ENCODE measurements around the gene SAAL1. TPM values are rescaled to one million over a fixed set of nuclear protein-coding genes. Genes with fewer than 3 reads are reported as not detected.

The SAAL1 gene
- total RNA-seq, 1 experiment from 2014 or later: 19.5 TPM

DNA sequence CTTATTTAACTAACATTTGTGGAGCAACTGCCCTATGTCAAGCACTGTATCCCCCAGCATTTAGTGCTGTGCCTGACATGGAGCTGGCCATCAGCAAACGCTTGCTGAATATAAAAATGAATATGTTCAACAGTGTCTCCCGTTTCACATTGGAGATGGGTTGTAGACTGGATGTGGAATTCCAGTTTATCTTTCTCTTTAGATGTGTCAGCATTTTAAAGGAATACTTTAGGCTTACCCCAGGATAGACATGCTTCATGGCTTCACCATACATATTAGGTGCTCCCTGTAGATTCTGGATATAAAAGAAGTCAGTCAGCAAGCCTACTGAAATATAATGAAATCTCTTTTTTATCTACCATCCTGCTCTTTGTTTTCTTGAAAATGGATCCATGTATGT lies 38.5 kb downstream of the SAAL1 start:
- Histone ChIP-seq H3K4me3 (ENCODE audit: low read depth in 2 of 2, low read length in 2 of 2) (no peak overlapping the region), H3K36me3 (ENCODE audit: control insufficient read depth, insufficient read depth, low read length) (no peaks in the 10 kb centered on the region), H3K27me3 (ENCODE audit: control insufficient read depth, insufficient read depth, low read length) (no peaks in the 10 kb centered on the region), H3K27ac (ENCODE audit: low read length) (no peak overlapping the region), H3K4me1 (ENCODE audit: control insufficient read depth, insufficient read depth, low read length) (no peaks in the 10 kb centered on the region), H3K9me3 (ENCODE audit: control insufficient read depth, insufficient read depth, low read depth, low read length) (no peaks in the 10 kb centered on the region)
- ATAC-seq: no peak
- intact Hi-C loops (cut with micrococcal nuclease; ENCODE audit: unreplicated experiment): no loop called here
- ChIA-PET POLR2A (no interaction called here), CTCF (no interaction called here)
- no peak for DNase-seq (ENCODE audit: low read depth, low spot score)
- TF ChIP-seq, protein P1, sequence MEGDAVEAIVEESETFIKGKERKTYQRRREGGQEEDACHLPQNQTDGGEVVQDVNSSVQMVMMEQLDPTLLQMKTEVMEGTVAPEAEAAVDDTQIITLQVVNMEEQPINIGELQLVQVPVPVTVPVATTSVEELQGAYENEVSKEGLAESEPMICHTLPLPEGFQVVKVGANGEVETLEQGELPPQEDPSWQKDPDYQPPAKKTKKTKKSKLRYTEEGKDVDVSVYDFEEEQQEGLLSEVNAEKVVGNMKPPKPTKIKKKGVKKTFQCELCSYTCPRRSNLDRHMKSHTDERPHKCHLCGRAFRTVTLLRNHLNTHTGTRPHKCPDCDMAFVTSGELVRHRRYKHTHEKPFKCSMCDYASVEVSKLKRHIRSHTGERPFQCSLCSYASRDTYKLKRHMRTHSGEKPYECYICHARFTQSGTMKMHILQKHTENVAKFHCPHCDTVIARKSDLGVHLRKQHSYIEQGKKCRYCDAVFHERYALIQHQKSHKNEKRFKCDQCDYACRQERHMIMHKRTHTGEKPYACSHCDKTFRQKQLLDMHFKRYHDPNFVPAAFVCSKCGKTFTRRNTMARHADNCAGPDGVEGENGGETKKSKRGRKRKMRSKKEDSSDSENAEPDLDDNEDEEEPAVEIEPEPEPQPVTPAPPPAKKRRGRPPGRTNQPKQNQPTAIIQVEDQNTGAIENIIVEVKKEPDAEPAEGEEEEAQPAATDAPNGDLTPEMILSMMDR (IDR thresholded peaks at IDR 0.05): no peak
- TF ChIP-seq TCF7L2 (IDR thresholded peaks at IDR 0.05; ENCODE audit: low read depth, low read length): no peak
- no peak for TF ChIP-seq SIN3A (IDR thresholded peaks at IDR 0.05; ENCODE audit: borderline replicate concordance, insufficient read depth, low read depth, low read length)
- no peak for TF ChIP-seq POLR2AphosphoS5 (IDR thresholded peaks at IDR 0.05; ENCODE audit: low read depth, low read length)
- in situ Hi-C loops (cut with HindIII; ENCODE audit: low pct_unique_long_range_greater_than_20kb, low sequenced_read_pairs): no loop called here
- no TSS peak for BruUV-seq (replicated peaks)

DNA sequence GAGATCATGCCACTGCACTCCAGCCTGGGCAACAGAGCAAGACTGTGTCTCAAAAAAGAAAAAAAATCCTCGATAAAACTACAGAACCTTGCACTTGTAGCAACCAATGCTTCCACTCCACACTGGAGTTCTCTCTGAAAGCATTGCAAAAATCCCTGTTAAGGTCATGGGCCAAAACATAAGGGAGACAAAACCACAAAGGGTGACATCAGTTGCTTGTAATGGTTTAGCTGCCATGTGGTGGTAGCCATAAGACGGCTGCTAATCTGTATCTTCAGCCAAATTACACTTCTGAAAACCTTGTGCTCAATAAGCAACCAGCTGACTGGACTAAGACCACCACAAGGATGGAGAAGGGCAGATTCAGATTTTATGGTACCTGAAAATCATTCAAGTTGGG lies 39.3 kb downstream of the SAAL1 start:
- Histone ChIP-seq H3K4me3 (ENCODE audit: low read depth in 2 of 2, low read length in 2 of 2) (no peak overlapping the region), H3K9me3 (ENCODE audit: control insufficient read depth, insufficient read depth, low read depth, low read length) (no peaks in the 10 kb centered on the region), H3K36me3 (ENCODE audit: control insufficient read depth, insufficient read depth, low read length) (no peaks in the 10 kb centered on the region), H3K27me3 (ENCODE audit: control insufficient read depth, insufficient read depth, low read length) (no peaks in the 10 kb centered on the region), H3K27ac (ENCODE audit: low read length) (no peak overlapping the region), H3K4me1 (ENCODE audit: control insufficient read depth, insufficient read depth, low read length) (no peaks in the 10 kb centered on the region)
- ATAC-seq: no peak
- POLR2A ChIA-PET: no interaction called here
- BruUV-seq (replicated peaks): no TSS peak
- in situ Hi-C loops (cut with HindIII; ENCODE audit: low pct_unique_long_range_greater_than_20kb, low sequenced_read_pairs) (no loop called here), intact Hi-C loops (cut with micrococcal nuclease; ENCODE audit: unreplicated experiment) (no loop called here)
- no peak for DNase-seq (ENCODE audit: low read depth, low spot score)
- TF ChIP-seq, protein P1 (IDR thresholded peaks at IDR 0.05): no peak
- no peak for TF ChIP-seq SIN3A (IDR thresholded peaks at IDR 0.05; ENCODE audit: borderline replicate concordance, insufficient read depth, low read depth, low read length)
- CTCF ChIA-PET: no interaction called here

DNA sequence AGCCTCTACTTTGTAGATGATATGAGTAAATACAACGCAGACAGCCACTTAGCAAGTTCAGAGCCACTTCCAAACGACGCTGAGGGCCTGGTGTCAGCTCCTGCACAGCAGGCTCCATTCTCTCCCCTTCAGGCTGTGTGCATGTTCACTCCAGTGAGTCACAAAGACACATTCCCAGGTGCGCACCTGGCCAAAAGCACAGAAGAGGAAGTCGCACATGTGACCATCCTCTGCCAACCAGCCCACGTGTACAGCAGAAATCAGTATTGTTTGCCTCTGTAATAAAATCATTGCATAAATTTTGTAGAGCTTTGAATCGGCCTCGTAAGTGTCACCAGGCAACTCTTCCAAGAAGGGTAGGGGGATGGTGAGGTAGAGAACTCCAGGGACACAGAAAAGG lies 40.3 kb downstream of the SAAL1 start:
- DNase-seq (ENCODE audit: low read depth, low spot score): no peak
- Histone ChIP-seq H3K36me3 (ENCODE audit: control insufficient read depth, insufficient read depth, low read length) (no peaks in the 10 kb centered on the region), H3K9me3 (ENCODE audit: control insufficient read depth, insufficient read depth, low read depth, low read length) (no peaks in the 10 kb centered on the region), H3K4me1 (ENCODE audit: control insufficient read depth, insufficient read depth, low read length) (no peaks in the 10 kb centered on the region), H3K27ac (ENCODE audit: low read length) (no peak overlapping the region), H3K27me3 (ENCODE audit: control insufficient read depth, insufficient read depth, low read length) (no peaks in the 10 kb centered on the region), H3K4me3 (ENCODE audit: low read depth in 2 of 2, low read length in 2 of 2) (no peak overlapping the region)
- TF ChIP-seq, protein P1 (IDR thresholded peaks at IDR 0.05): no peak
- TF ChIP-seq POLR2AphosphoS5 (IDR thresholded peaks at IDR 0.05; ENCODE audit: low read depth, low read length) (no peak), SIN3A (IDR thresholded peaks at IDR 0.05; ENCODE audit: borderline replicate concordance, insufficient read depth, low read depth, low read length) (no peak), TCF7L2 (IDR thresholded peaks at IDR 0.05; ENCODE audit: low read depth, low read length) (no peak)
- TF ChIP-seq, protein P2, sequence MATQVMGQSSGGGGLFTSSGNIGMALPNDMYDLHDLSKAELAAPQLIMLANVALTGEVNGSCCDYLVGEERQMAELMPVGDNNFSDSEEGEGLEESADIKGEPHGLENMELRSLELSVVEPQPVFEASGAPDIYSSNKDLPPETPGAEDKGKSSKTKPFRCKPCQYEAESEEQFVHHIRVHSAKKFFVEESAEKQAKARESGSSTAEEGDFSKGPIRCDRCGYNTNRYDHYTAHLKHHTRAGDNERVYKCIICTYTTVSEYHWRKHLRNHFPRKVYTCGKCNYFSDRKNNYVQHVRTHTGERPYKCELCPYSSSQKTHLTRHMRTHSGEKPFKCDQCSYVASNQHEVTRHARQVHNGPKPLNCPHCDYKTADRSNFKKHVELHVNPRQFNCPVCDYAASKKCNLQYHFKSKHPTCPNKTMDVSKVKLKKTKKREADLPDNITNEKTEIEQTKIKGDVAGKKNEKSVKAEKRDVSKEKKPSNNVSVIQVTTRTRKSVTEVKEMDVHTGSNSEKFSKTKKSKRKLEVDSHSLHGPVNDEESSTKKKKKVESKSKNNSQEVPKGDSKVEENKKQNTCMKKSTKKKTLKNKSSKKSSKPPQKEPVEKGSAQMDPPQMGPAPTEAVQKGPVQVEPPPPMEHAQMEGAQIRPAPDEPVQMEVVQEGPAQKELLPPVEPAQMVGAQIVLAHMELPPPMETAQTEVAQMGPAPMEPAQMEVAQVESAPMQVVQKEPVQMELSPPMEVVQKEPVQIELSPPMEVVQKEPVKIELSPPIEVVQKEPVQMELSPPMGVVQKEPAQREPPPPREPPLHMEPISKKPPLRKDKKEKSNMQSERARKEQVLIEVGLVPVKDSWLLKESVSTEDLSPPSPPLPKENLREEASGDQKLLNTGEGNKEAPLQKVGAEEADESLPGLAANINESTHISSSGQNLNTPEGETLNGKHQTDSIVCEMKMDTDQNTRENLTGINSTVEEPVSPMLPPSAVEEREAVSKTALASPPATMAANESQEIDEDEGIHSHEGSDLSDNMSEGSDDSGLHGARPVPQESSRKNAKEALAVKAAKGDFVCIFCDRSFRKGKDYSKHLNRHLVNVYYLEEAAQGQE (IDR thresholded peaks at IDR 0.05; ENCODE audit: insufficient read depth in 1 of 2, low read depth in 2 of 2, low read length in 1 of 2): no peak
- no TSS peak for BruUV-seq (replicated peaks)
- intact Hi-C loops (cut with micrococcal nuclease; ENCODE audit: unreplicated experiment) (no loop called here), in situ Hi-C loops (cut with HindIII; ENCODE audit: low pct_unique_long_range_greater_than_20kb, low sequenced_read_pairs) (no loop called here)
- ATAC-seq: no peak
- CTCF ChIA-PET: no interaction called here
- POLR2A ChIA-PET: no interaction called here

Data from Panc1 (cell line).